Breast epithelium (tissue), 4 donors: ENCODE measurements around the gene KRT8. TPM values are rescaled to one million over a fixed set of nuclear protein-coding genes. Genes with fewer than 3 reads are reported as not detected.
A peak's percentile ranks its signal among the peaks of the same experiment; 100 is the strongest.

Experiments used
- DNase-seq, 2 donors: peaks; one replicate each; pipeline ENCODE4 v3.0.0-alpha.2; 2019; ENCODE audit warnings: low spot score in 2 of 2
- H3K27ac ChIP-seq, 2 donors: fragments of 200-600 bp; sonication (generic) in 1 of 2; one replicate each; pipeline ENCODE4 v1.5.1; 2016 to 2019; ENCODE audit warnings: mild to moderate bottlenecking in 1 of 2
- H3K27me3 ChIP-seq, 2 donors: fragments of 200-600 bp; sonication (generic) in 1 of 2; one replicate each; pipeline versions ENCODE4 v1.5.1 to v1.6.0; 2017 to 2019; ENCODE audit warnings: control low read depth in 1 of 2, mild to moderate bottlenecking in 1 of 2
- H3K36me3 ChIP-seq: fragments of 200-600 bp; one replicate; pipeline ENCODE4 v1.5.1; 2019
- H3K4me1 ChIP-seq, 2 donors: fragments of 200-600 bp; sonication (generic); one replicate each; pipeline ENCODE4 v1.5.1; 2016 to 2019; ENCODE audit warnings: control low read depth in 1 of 2
- H3K4me3 ChIP-seq, 3 donors: fragments of 200-600 bp; sonication (generic); 1 replicate in 2 of 3; 2 replicates in 1 of 3; pipeline ENCODE4 v1.5.1; 2016 to 2019; ENCODE audit warnings: mild to moderate bottlenecking in 3 of 3, moderate library complexity in 2 of 3
- H3K9me3 ChIP-seq, 2 donors: fragments of 200-600 bp; sonication (generic) in 1 of 2; one replicate each; pipeline ENCODE4 v1.5.1; 2016 to 2019; ENCODE audit warnings: control low read depth in 1 of 2
- POLR2A ChIP-seq: fragments of 450-650 bp; IDR thresholded peaks from one replicate; pipeline ENCODE4 v1.6.1; 2016; ENCODE audit warnings: antibody characterized with exemption, mild to moderate bottlenecking, moderate library complexity
- POLR2AphosphoS5 ChIP-seq, 3 donors: sonication (generic); formaldehyde crosslinking; IDR thresholded peaks; one replicate each; pipeline ENCODE4 v1.6.1; 2017; ENCODE audit warnings: antibody characterized with exemption in 3 of 3
- intact Hi-C: fragments of 100-400 bp; cut with DNase I; formaldehyde crosslinking; loops from one replicate; pipeline ENCODE4 v1.15.1; 2023; ENCODE audit warnings: low total_unique reads
- total RNA-seq, 3 donors: library from RNA; depleted of rRNA; stranded (reverse); fragments of >200 nt; gene quantifications; one replicate each; pipeline ENCODE4 v1.1.0, GENCODE V29; 2016
- TF ChIP-seq, protein P1 (sequence below), 3 donors: fragments of 450-650 bp; IDR thresholded peaks; one replicate each; pipeline ENCODE4 v1.5.1; 2016 to 2017; ENCODE audit warnings: antibody characterized with exemption in 3 of 3, mild to moderate bottlenecking in 3 of 3, moderate library complexity in 3 of 3

KRT8 gene
- total RNA-seq, 3 donors from 2014 or later: 4.6 to 430 (median 153) TPM

DNA sequence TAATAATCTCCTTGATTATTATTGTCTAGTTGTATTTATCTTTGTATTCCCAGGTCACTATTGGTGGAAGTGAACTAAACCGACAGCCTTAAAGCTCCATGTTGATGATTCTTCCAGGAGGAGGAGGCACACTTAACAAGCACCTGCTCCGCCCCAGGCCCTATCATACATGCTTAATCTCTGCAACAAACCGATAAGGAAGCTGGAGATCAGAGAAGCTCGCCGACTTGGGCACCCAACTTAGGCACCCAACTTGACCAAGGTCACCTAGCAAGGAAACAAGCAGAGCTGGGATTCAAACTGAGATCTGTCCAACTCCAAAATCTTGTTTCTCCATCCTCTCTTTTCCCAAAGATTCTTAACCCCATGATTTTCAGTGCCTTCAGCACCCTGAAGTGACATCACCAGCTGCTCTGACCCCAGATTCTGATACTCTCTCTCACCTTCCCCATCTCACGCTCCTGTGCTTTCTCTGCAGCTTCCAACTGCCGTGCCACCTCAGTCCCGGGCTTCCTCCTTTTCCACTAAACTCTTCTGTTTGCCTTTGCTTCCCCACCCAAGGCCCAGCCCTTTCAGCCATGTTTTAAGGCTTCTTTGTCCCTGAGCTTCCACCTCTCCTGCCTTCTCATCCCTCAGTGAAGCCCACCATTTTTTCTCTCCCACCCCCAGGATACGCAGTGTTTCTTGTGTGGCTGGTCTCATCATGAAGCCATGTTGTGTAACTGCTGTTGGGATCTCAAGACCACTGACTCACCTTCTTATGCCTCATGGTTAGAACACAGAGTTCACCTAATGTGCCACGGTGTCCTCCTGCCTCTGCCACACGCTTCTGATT is 37.4 kb upstream of the KRT8 start:
- TF ChIP-seq POLR2A (no peak), POLR2AphosphoS5 (IDR thresholded peaks at IDR 0.05) (no peak)
- TF ChIP-seq, protein P1, sequence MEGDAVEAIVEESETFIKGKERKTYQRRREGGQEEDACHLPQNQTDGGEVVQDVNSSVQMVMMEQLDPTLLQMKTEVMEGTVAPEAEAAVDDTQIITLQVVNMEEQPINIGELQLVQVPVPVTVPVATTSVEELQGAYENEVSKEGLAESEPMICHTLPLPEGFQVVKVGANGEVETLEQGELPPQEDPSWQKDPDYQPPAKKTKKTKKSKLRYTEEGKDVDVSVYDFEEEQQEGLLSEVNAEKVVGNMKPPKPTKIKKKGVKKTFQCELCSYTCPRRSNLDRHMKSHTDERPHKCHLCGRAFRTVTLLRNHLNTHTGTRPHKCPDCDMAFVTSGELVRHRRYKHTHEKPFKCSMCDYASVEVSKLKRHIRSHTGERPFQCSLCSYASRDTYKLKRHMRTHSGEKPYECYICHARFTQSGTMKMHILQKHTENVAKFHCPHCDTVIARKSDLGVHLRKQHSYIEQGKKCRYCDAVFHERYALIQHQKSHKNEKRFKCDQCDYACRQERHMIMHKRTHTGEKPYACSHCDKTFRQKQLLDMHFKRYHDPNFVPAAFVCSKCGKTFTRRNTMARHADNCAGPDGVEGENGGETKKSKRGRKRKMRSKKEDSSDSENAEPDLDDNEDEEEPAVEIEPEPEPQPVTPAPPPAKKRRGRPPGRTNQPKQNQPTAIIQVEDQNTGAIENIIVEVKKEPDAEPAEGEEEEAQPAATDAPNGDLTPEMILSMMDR (IDR thresholded peaks at IDR 0.05): no peak
- Histone ChIP-seq H3K27me3 (no peaks in the 10 kb centered on the region), H3K27ac (no peak overlapping the region), H3K4me1 (peaks cover 0 to 5% of the 10 kb centered on the region in 2 donors), H3K4me3 (no peak overlapping the region), H3K9me3 (no peaks in the 10 kb centered on the region), H3K36me3 (no peaks in the 10 kb centered on the region)
- no peak for DNase-seq
- intact Hi-C loops: no loop called here

DNA sequence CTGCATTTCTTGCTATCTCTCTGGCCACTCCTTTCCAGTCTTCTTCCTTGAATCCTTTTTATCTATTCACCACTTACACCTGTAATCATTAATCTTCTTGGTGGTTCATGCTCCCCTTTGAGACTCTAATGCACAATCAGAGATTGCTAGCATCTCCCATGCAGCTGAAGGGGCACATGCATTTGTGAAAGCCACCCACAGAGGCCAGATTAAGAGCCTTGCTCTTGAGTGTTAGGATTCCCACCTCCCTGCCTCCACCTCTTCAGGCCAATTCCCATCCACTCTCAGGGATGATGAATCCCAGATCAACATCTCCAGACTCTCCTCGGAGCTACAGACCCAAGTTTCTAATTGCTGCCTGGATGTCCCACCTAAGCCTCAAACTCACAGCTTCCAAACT is 24.7 kb upstream of the KRT8 start:
- TF ChIP-seq POLR2A (no peak), POLR2AphosphoS5 (IDR thresholded peaks at IDR 0.05) (no peak)
- TF ChIP-seq, protein P1 (IDR thresholded peaks at IDR 0.05): no peak
- Histone ChIP-seq H3K4me1 (no peaks in the 10 kb centered on the region), H3K27ac (no peak overlapping the region), H3K4me3 (no peak overlapping the region), H3K27me3 (no peaks in the 10 kb centered on the region), H3K36me3 (no peaks in the 10 kb centered on the region), H3K9me3 (no peaks in the 10 kb centered on the region)
- intact Hi-C loops: no loop called here
- no peak for DNase-seq

DNA sequence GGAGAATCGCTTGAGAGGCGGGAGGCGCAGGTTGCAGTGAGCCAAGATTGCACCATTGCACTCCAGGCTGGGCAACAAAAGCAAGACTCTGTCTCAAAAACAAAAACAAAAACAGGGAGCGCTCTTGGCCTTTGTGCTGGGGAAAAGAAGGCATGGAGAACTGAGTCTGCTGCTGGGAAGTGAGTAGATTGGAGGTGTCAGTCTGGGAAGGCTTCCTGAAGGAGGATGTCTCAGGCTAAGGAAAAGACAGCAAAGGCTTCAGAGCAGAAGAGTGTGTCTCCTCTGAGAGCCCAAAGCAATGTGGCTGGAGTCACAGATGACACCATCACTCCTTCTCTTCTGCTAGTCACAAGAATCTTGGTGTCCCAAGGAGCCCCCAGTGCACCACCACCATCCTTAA is 23.1 kb upstream of the KRT8 start:
- H3K4me1 ChIP-seq: no peaks in the 10 kb centered on the region
- H3K27ac ChIP-seq: peak overlapping the region in 1 of 2 donors; percentile 77
- H3K27me3 ChIP-seq: no peaks in the 10 kb centered on the region
- no peak for DNase-seq
- intact Hi-C loops: no loop called here
- TF ChIP-seq, protein P1 (IDR thresholded peaks at IDR 0.05): no peak
- TF ChIP-seq POLR2AphosphoS5 (IDR thresholded peaks at IDR 0.05) (no peak), POLR2A (no peak)
- no peaks in the 10 kb centered on the region for H3K9me3 ChIP-seq
- no peaks in the 10 kb centered on the region for H3K36me3 ChIP-seq
- no peak overlapping the region for H3K4me3 ChIP-seq

DNA sequence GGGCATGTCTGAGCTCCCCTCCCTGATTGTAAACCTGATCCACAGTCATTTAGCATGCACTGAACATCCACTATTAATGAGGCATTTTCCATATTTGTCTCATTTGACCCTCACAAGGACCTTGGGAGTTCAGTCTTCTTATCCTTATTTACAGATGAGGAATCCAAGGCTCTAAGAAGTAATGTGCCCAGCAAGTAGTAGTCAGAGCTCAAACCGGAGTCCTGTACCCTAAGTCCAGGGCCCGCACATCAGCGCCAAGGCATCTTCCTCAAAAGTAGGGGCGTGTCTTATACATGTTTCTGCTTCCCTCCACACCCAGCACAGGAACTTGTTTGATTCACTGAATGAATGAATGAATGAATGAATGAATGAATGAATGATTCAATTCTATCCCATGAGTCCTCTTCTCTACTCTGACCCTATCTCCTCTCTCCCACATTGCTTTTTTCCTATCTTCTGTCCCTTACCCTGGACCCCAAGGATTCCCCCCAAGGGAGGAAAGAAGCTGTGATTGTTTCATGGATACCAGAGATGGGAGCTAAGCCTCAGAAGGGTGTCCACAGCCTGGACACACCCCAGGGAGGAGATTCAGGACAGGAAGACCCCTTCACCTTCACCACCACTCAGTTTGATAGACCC is 21.8 kb upstream of the KRT8 start:
- Histone ChIP-seq H3K4me3 (no peak overlapping the region), H3K27me3 (no peaks in the 10 kb centered on the region), H3K27ac (peak overlapping the region; percentile 77 to 82), H3K36me3 (no peaks in the 10 kb centered on the region), H3K9me3 (no peaks in the 10 kb centered on the region), H3K4me1 (no peaks in the 10 kb centered on the region)
- no peak for DNase-seq
- TF ChIP-seq POLR2A: no peak
- no peak for TF ChIP-seq POLR2AphosphoS5 (IDR thresholded peaks at IDR 0.05)
- TF ChIP-seq, protein P1 (IDR thresholded peaks at IDR 0.05): no peak
- intact Hi-C loops: no loop called here
